ENCODE measurements around the gene ADSL. TPM values are rescaled to one million over a fixed set of nuclear protein-coding genes. Genes with fewer than 3 reads are reported as not detected.

Gene ADSL
- total RNA-seq, 2 donors from 2014 or later, result 63.9 to 64.5 TPM

DNA sequence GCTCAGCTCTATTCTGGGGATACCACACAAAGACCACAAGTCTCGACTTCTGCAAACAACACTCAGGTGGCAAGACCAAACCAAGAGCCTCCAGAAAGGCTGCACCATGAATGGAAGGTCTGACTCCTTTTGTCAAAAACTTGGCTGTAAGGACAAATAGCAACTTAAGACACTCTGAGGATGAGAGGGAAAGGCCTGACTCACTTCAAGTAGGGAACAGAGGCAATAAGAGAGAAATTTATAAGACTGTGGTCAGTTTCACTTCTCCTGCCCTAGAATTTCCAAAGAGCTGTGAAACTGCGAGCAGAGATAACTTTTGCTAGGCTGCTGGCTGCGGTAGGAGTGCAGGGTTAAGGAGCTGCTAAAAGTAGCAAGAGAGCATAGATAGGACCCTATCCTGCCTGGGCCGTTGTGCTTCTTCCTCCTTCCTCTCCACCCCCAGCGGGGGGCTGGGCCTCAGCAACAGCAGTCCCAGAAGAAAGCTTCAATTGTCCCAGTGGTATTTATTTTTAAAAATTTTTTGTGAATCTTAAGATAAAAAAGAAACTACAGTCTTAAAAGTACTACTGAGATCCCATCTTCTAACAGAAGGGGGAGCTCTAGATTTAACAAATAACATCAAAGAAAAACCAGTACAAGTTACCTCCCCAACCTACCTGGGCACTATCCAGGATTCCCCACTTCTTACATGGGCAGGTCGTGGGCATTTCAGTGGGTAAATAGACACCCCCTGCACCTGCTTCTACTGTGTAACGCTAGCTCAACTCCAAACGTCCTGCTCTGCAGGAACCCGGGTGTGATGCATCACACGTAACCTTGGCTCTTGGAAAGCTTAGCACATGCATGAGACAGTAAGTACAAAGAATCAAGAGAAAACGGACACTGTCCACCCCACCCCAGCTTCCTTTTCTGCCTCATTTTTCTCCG lies 90.5 kb downstream of the ADSL start:
- Histone ChIP-seq H3K9me3 (no peaks in the 10 kb centered on the region), H3K27me3 (replicated peaks; ENCODE audit: insufficient read depth) (no peaks in the 10 kb centered on the region), H3K27ac (peak overlapping the region in 1 of 2 donors; percentile 35), H3K4me1 (replicated peaks) (no peaks in the 10 kb centered on the region), H3K4me3 (no peak overlapping the region), H3K36me3 (no peaks in the 10 kb centered on the region)
- intact Hi-C loops (cut with DNase I), result loop anchor here (1.0 kb wide), 1 partner anchor 210 kb away; no protein-coding TSS in a partner anchor
- TF ChIP-seq, protein P1, sequence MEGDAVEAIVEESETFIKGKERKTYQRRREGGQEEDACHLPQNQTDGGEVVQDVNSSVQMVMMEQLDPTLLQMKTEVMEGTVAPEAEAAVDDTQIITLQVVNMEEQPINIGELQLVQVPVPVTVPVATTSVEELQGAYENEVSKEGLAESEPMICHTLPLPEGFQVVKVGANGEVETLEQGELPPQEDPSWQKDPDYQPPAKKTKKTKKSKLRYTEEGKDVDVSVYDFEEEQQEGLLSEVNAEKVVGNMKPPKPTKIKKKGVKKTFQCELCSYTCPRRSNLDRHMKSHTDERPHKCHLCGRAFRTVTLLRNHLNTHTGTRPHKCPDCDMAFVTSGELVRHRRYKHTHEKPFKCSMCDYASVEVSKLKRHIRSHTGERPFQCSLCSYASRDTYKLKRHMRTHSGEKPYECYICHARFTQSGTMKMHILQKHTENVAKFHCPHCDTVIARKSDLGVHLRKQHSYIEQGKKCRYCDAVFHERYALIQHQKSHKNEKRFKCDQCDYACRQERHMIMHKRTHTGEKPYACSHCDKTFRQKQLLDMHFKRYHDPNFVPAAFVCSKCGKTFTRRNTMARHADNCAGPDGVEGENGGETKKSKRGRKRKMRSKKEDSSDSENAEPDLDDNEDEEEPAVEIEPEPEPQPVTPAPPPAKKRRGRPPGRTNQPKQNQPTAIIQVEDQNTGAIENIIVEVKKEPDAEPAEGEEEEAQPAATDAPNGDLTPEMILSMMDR (IDR thresholded peaks at IDR 0.05), result peak; percentile 19 to 78 (median 72)
- TF ChIP-seq POLR2AphosphoS5 (IDR thresholded peaks at IDR 0.05) (peak; percentile 7), POLR2A (IDR thresholded peaks at IDR 0.05) (no peak)
- no peak for DNase-seq (ENCODE audit: low spot score)
- 15% methylated on average over 12 of the region's 12 CpGs for WGBS

Other genes starting within 250 kb of the ADSL start
- 100 to 1,000 TPM in 1 of 2 donors, 10 to 100 TPM in 1; 43.8 to 118 TPM for gene TNRC6B, start 168.6 kb upstream of the ADSL start, total RNA-seq
- 100 to 1,000 TPM; 148 to 155 TPM for gene SGSM3, start 24.1 kb downstream of the ADSL start, total RNA-seq